Nephron (organoid): ENCODE results near the gene HOXD9.

ENCODE experiments used
- H3K27ac Mint-ChIP-seq, 3 experiments: 2 replicates each; pipeline ENCODE4 v1.8.0; 2020; ENCODE audit warnings: mixed read lengths in 3 of 3, mild to moderate bottlenecking in 2 of 3, moderate library complexity in 1 of 3
- H3K27me3 Mint-ChIP-seq: 2 replicates; pipeline ENCODE4 v1.8.0; 2021; ENCODE audit warnings: low read depth, mild to moderate bottlenecking, moderate library complexity, mixed read lengths
- H3K36me3 Mint-ChIP-seq: 2 replicates; pipeline ENCODE4 v1.8.0; 2020; ENCODE audit warnings: low read depth, mixed read lengths
- H3K4me1 Mint-ChIP-seq: 2 replicates; pipeline ENCODE4 v1.8.0; 2020; ENCODE audit warnings: mixed read lengths
- H3K4me3 Mint-ChIP-seq, 3 experiments: 2 replicates each; pipeline ENCODE4 v1.8.0; 2020; ENCODE audit warnings: mild to moderate bottlenecking in 3 of 3, mixed read lengths in 3 of 3, moderate library complexity in 2 of 3
- H3K9me3 Mint-ChIP-seq: 2 replicates; pipeline ENCODE4 v1.8.0; 2020; ENCODE audit warnings: mixed read lengths
- TF ChIP-seq, protein P1 (sequence below), 3 experiments: fragments of 200-600 bp; sonication (generic); IDR thresholded peaks; one replicate each; pipeline ENCODE4 v1.5.0; 2021; ENCODE audit warnings: antibody characterized with exemption in 3 of 3; ENCODE audit not compliant: unreplicated experiment in 3 of 3

Gene HOXD9

DNA sequence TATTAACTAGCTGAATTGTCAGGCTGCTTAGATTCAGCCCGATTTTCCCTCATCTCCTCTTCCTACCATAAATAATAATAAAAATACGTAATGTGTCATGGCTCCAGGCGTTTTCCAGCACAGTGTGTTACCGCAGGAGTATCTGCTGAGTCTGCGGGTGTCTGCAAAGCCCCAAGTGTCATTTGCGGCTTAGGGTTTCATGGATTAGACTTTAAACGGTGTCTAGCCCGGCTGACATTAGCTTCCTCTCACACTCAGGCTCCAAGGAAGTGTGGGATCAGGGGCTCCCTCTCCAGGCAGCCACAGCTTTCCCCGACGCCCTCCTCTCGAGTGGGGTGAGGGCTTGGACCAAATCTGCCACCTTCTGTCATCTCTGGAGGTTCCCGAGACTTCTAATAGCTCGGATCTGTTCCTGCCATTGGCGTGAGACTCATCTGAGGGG lies 51.9 kb downstream of the HOXD9 start:
- Mint-ChIP-seq H3K4me3 (peak overlapping the region; percentile 80 to 95 (median 93)), H3K9me3 (no peaks in the 10 kb centered on the region), H3K36me3 (peaks cover 18% of the 10 kb centered on the region), H3K27ac (peak overlapping the region; percentile 97 to 100 (median 99)), H3K27me3 (peaks cover 19% of the 10 kb centered on the region), H3K4me1 (peaks cover 87% of the 10 kb centered on the region)
- TF ChIP-seq, protein P1, sequence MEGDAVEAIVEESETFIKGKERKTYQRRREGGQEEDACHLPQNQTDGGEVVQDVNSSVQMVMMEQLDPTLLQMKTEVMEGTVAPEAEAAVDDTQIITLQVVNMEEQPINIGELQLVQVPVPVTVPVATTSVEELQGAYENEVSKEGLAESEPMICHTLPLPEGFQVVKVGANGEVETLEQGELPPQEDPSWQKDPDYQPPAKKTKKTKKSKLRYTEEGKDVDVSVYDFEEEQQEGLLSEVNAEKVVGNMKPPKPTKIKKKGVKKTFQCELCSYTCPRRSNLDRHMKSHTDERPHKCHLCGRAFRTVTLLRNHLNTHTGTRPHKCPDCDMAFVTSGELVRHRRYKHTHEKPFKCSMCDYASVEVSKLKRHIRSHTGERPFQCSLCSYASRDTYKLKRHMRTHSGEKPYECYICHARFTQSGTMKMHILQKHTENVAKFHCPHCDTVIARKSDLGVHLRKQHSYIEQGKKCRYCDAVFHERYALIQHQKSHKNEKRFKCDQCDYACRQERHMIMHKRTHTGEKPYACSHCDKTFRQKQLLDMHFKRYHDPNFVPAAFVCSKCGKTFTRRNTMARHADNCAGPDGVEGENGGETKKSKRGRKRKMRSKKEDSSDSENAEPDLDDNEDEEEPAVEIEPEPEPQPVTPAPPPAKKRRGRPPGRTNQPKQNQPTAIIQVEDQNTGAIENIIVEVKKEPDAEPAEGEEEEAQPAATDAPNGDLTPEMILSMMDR (IDR thresholded peaks at IDR 0.05; ENCODE audit: unreplicated experiment in 3 of 3): no peak
